Measurements from ENCODE around the gene TKTL1. TPM values are rescaled to one million over a fixed set of nuclear protein-coding genes. Genes with fewer than 3 reads are reported as not detected.

TKTL1 gene
- total RNA-seq, 1 experiment from 2014 or later, result not detected

- ChIA-PET CTCF (no interaction called here), POLR2A (ENCODE audit: low non-redundant PET) (no interaction called here)
- H3K27me3 ChIP-seq (replicated peaks; ENCODE audit: insufficient read depth, low read depth, low read length, poor library complexity), result no peaks in the 10 kb centered on the region
- no peak overlapping the region for H3K27ac ChIP-seq (ENCODE audit: low read depth, low read length, poor library complexity, severe bottlenecking)
- BruUV-seq (replicated peaks), result no TSS peak
- no peaks in the 10 kb centered on the region for H3K9me3 ChIP-seq (ENCODE audit: low read depth, low read length, poor library complexity, severe bottlenecking)
- no peaks in the 10 kb centered on the region for H3K4me1 ChIP-seq (ENCODE audit: insufficient read depth, low read length, poor library complexity, severe bottlenecking)
- DNase-seq (ENCODE audit: low spot score), result no peak
- no peaks in the 10 kb centered on the region for H3K36me3 ChIP-seq (ENCODE audit: insufficient read depth, low read length, poor library complexity, severe bottlenecking)
- no peak overlapping the region for H3K4me3 ChIP-seq (ENCODE audit: low read depth, low read length, poor library complexity, severe bottlenecking)
- intact Hi-C loops (cut with micrococcal nuclease; ENCODE audit: unreplicated experiment), result no loop called here
- TF ChIP-seq EZH2 (IDR thresholded peaks at IDR 0.05; ENCODE audit: borderline replicate concordance, low read depth, low read length, poor library complexity, severe bottlenecking), result no peak
- TF ChIP-seq CTCF (conservative IDR thresholded peaks at IDR 0.05; ENCODE audit: low read depth, low read length), result no peak
These were observed 15.3 kb downstream of the TKTL1 start for GRCh38 chrX:154310616-154311536.

GRCh38 chrX:154312116-154312515 lies 16.5 kb downstream of the TKTL1 start:
- no peak overlapping the region for H3K4me3 ChIP-seq (ENCODE audit: low read depth, low read length, poor library complexity, severe bottlenecking)
- H3K4me1 ChIP-seq (ENCODE audit: insufficient read depth, low read length, poor library complexity, severe bottlenecking), result no peaks in the 10 kb centered on the region
- H3K36me3 ChIP-seq (ENCODE audit: insufficient read depth, low read length, poor library complexity, severe bottlenecking), result no peaks in the 10 kb centered on the region
- intact Hi-C loops (cut with micrococcal nuclease; ENCODE audit: unreplicated experiment), result no loop called here
- no peak for TF ChIP-seq EZH2 (IDR thresholded peaks at IDR 0.05; ENCODE audit: borderline replicate concordance, low read depth, low read length, poor library complexity, severe bottlenecking)
- no peak for TF ChIP-seq CTCF (conservative IDR thresholded peaks at IDR 0.05; ENCODE audit: low read depth, low read length)
- BruUV-seq (replicated peaks), result no TSS peak
- no peak for DNase-seq (ENCODE audit: low spot score)
- CTCF ChIA-PET, result interaction anchor here (0.6 kb wide), 1 partner anchor 598 kb away, joined by 8 read pairs; no protein-coding TSS in a partner anchor
- POLR2A ChIA-PET (ENCODE audit: low non-redundant PET), result no interaction called here
- no peaks in the 10 kb centered on the region for H3K27me3 ChIP-seq (replicated peaks; ENCODE audit: insufficient read depth, low read depth, low read length, poor library complexity)
- no peak overlapping the region for H3K27ac ChIP-seq (ENCODE audit: low read depth, low read length, poor library complexity, severe bottlenecking)
- no peaks in the 10 kb centered on the region for H3K9me3 ChIP-seq (ENCODE audit: low read depth, low read length, poor library complexity, severe bottlenecking)

GRCh38 chrX:154313147-154313546 lies 17.6 kb downstream of the TKTL1 start:
- TF ChIP-seq CTCF (conservative IDR thresholded peaks at IDR 0.05; ENCODE audit: low read depth, low read length), result no peak
- TF ChIP-seq EZH2 (IDR thresholded peaks at IDR 0.05; ENCODE audit: borderline replicate concordance, low read depth, low read length, poor library complexity, severe bottlenecking), result no peak
- POLR2A ChIA-PET (ENCODE audit: low non-redundant PET), result no interaction called here
- Histone ChIP-seq H3K4me1 (ENCODE audit: insufficient read depth, low read length, poor library complexity, severe bottlenecking) (no peaks in the 10 kb centered on the region), H3K27ac (ENCODE audit: low read depth, low read length, poor library complexity, severe bottlenecking) (no peak overlapping the region), H3K27me3 (replicated peaks; ENCODE audit: insufficient read depth, low read depth, low read length, poor library complexity) (no peaks in the 10 kb centered on the region), H3K9me3 (ENCODE audit: low read depth, low read length, poor library complexity, severe bottlenecking) (no peaks in the 10 kb centered on the region), H3K4me3 (ENCODE audit: low read depth, low read length, poor library complexity, severe bottlenecking) (no peak overlapping the region), H3K36me3 (ENCODE audit: insufficient read depth, low read length, poor library complexity, severe bottlenecking) (no peaks in the 10 kb centered on the region)
- DNase-seq (ENCODE audit: low spot score), result no peak
- no TSS peak for BruUV-seq (replicated peaks)
- intact Hi-C loops (cut with micrococcal nuclease; ENCODE audit: unreplicated experiment), result no loop called here
- CTCF ChIA-PET, result no interaction called here

All from A673 (cell line).